Sigmoid colon (tissue), 7 donors: Measurements from ENCODE around the gene GLTPD2. TPM values are rescaled to one million over a fixed set of nuclear protein-coding genes. Genes with fewer than 3 reads are reported as not detected.
A peak's percentile ranks its signal among the peaks of the same experiment; 100 is the strongest.

Experiments used
- DNase-seq: peaks from one replicate; pipeline ENCODE4 v3.0.0-alpha.2; 2019
- H3K27ac ChIP-seq, 4 donors: fragments of 200-600 bp; sonication (generic); one replicate each; pipeline ENCODE4 v1.5.1; 2016 to 2019; ENCODE audit warnings: mild to moderate bottlenecking in 1 of 4
- H3K27me3 ChIP-seq, 3 donors: fragments of 200-600 bp; sonication (generic); one replicate each; pipeline ENCODE4 v1.5.1; 2019; ENCODE audit warnings: mild to moderate bottlenecking in 1 of 3
- H3K36me3 ChIP-seq, 4 donors: fragments of 200-600 bp; sonication (generic); one replicate each; pipeline ENCODE4 v1.5.1; 2016 to 2019
- H3K4me1 ChIP-seq, 4 donors: fragments of 200-600 bp; sonication (generic); one replicate each; pipeline ENCODE4 v1.5.1; 2017 to 2019
- H3K4me3 ChIP-seq, 4 donors: fragments of 200-600 bp; sonication (generic); one replicate each; pipeline ENCODE4 v1.5.1; 2017 to 2019; ENCODE audit warnings: mild to moderate bottlenecking in 2 of 4, moderate library complexity in 1 of 4
- H3K9me3 ChIP-seq, 4 donors: fragments of 200-600 bp in 3 of 4; sonication (generic) in 3 of 4; one replicate each; pipeline versions ENCODE4 v1.5.1 to v1.6.1; 2013 to 2019
- CTCF ChIP-seq, 4 experiments: fragments of 450-650 bp in 3 of 4; fragments of 200-600 bp in 1 of 4; IDR thresholded peaks; one replicate each; pipeline ENCODE4 v1.5.1; 2016 to 2019; ENCODE audit warnings: antibody characterized with exemption in 4 of 4, mild to moderate bottlenecking in 3 of 4, moderate library complexity in 2 of 4
- EP300 ChIP-seq, 4 donors: sonication (generic); formaldehyde crosslinking; IDR thresholded peaks; one replicate each; pipeline ENCODE4 v1.6.1; 2017; ENCODE audit warnings: antibody characterized with exemption in 4 of 4
- POLR2A ChIP-seq, 2 donors: fragments of 450-650 bp; IDR thresholded peaks; one replicate each; pipeline ENCODE4 v1.6.1; 2016; ENCODE audit warnings: antibody characterized with exemption in 2 of 2, mild to moderate bottlenecking in 2 of 2, moderate library complexity in 2 of 2
- POLR2AphosphoS5 ChIP-seq, 4 donors: sonication (generic); formaldehyde crosslinking; IDR thresholded peaks; one replicate each; pipeline ENCODE4 v1.6.1; 2017; ENCODE audit warnings: antibody characterized with exemption in 4 of 4
- WGBS, 2 donors: extraction: QIAGEN DNeasy Blood & Tissue Kit; methylation state at CpG; one replicate each; pipeline ENCODE4 v1.1.7; 2013; 5-methylcytosine and 5-hydroxymethylcytosine counted together
- intact Hi-C: fragments of 100-400 bp; cut with DNase I; formaldehyde crosslinking; loops from one replicate; pipeline ENCODE4 v1.15.1; 2023
- polyA plus RNA-seq, 3 donors: library from polyadenylated mRNA; stranded (reverse); fragments of 200-250 nt; gene quantifications; one replicate each; pipeline ENCODE4 v1.2.3, GENCODE V29; 2013
- total RNA-seq, 4 donors: library from RNA; depleted of rRNA; stranded (reverse); fragments of >200 nt; gene quantifications; one replicate each; pipeline ENCODE4 v1.1.0, GENCODE V29; 2016
- donor health status: healthy with polysubstance abuse.
- donor health status: Bipolar disorder and iron deficiency.
- donor health status: healthy.

The GLTPD2 gene
- total and polyA plus RNA-seq, 7 donors = 0.06 to 1.6 TPM; not detected in 5

DNA sequence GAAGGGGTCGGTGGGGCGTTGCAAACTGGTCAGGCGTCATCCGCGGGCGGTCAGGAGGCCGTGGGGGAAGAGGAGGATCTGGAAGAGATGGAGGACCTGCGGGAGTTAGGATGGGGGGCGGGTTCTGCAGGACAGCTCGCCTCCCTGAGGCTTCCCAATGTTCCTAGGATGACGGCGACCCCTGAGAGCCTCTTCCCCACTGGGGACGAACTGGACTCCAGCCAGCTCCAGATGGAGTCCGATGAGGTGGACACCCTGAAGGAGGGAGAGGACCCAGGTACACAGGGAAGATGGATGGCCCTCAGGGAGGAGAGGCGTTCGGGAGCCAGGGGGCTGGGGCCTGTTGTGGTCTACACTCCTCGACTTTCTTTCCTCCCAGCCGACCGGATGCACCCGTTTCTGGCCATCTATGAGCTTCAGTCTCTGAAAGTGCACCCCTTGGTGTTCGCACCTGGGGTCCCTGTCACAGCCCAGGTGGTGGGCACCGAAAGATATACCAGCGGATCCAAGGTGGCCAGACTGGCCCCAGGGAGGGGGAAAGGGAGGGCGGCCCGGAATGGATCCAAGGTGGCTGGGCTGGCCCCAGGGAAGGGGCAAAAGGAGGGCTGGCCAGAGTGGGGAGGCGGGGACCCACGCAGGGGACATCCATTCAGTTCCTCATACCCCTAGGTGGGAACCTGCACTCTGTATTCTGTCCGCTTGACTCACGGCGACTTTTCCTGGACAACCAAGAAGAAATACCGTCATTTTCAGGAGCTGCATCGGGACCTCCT lies 19.0 kb downstream of the GLTPD2 start:
- peak overlapping the region; percentile 77 to 94 (median 82) for H3K4me3 ChIP-seq
- TF ChIP-seq EP300 (IDR thresholded peaks at IDR 0.05) (no peak), POLR2AphosphoS5 (IDR thresholded peaks at IDR 0.05) (no peak), POLR2A (IDR thresholded peaks at IDR 0.05) (no peak), CTCF (IDR thresholded peaks at IDR 0.05) (no peak)
- H3K36me3 ChIP-seq = peaks cover 0 to 18% (median 0%) of the 10 kb centered on the region in 4 donors
- H3K9me3 ChIP-seq = no peaks in the 10 kb centered on the region
- H3K27me3 ChIP-seq = no peaks in the 10 kb centered on the region
- peaks cover 0 to 27% (median 20%) of the 10 kb centered on the region in 4 donors for H3K4me1 ChIP-seq
- 39 to 45% methylated on average over 32 of the region's 32 CpGs for WGBS, 2 donors
- peak overlapping the region; percentile 78 to 85 (median 82) for H3K27ac ChIP-seq
- intact Hi-C loops = loop anchor here (5.0 kb wide), 1 partner anchor 80 kb away; no protein-coding TSS in a partner anchor
- DNase-seq = no peak

DNA sequence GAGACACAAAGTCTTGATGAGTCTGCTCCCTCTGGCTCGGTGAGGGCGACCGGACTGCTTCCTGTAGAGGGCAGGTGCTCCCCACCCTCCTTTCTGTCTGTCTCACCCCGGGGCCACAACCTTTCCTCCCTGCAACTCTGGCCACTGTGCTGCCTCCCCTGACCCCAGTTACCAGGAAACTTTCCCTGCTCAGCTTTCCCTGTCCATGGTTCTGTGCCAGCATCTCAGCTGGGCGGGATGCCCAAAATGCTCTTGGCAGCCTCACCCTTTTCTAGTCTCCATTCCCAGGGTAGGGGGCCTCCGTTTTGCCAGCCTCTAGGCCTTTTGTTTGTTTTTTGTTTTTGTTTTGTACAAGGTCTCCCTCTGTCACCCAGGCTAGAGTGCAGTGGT lies 19.6 kb downstream of the GLTPD2 start:
- Histone ChIP-seq H3K36me3 (peaks cover 0 to 18% (median 0%) of the 10 kb centered on the region in 4 donors), H3K4me3 (no peak overlapping the region), H3K27me3 (no peaks in the 10 kb centered on the region), H3K9me3 (no peaks in the 10 kb centered on the region), H3K27ac (peak overlapping the region in 1 of 4 donors; percentile 85), H3K4me1 (peaks cover 0 to 27% (median 20%) of the 10 kb centered on the region in 4 donors)
- 59 to 70% methylated on average over 6 of the region's 6 CpGs for WGBS, 2 donors
- intact Hi-C loops = loop anchor here (5.0 kb wide), 1 partner anchor 79 kb away; no protein-coding TSS in a partner anchor
- TF ChIP-seq EP300 (IDR thresholded peaks at IDR 0.05) = no peak
- TF ChIP-seq POLR2AphosphoS5 (IDR thresholded peaks at IDR 0.05) = no peak
- no peak for TF ChIP-seq CTCF (IDR thresholded peaks at IDR 0.05)
- no peak for TF ChIP-seq POLR2A (IDR thresholded peaks at IDR 0.05)
- DNase-seq = peak; percentile 78

GRCh38 chr17:4810696-4811290 lies 22.0 kb downstream of the GLTPD2 start:
- no peak for DNase-seq
- H3K4me3 ChIP-seq = no peak overlapping the region
- H3K27me3 ChIP-seq = no peaks in the 10 kb centered on the region
- 60 to 64% methylated on average over 13 of the region's 13 CpGs for WGBS, 2 donors
- TF ChIP-seq EP300 (IDR thresholded peaks at IDR 0.05) (no peak), POLR2A (IDR thresholded peaks at IDR 0.05) (no peak), CTCF (IDR thresholded peaks at IDR 0.05) (no peak), POLR2AphosphoS5 (IDR thresholded peaks at IDR 0.05) (no peak)
- intact Hi-C loops = no loop called here
- peaks cover 0 to 26% (median 20%) of the 10 kb centered on the region in 4 donors for H3K4me1 ChIP-seq
- peaks cover 0 to 24% (median 3%) of the 10 kb centered on the region in 4 donors for H3K36me3 ChIP-seq
- no peaks in the 10 kb centered on the region for H3K9me3 ChIP-seq
- no peak overlapping the region for H3K27ac ChIP-seq

DNA sequence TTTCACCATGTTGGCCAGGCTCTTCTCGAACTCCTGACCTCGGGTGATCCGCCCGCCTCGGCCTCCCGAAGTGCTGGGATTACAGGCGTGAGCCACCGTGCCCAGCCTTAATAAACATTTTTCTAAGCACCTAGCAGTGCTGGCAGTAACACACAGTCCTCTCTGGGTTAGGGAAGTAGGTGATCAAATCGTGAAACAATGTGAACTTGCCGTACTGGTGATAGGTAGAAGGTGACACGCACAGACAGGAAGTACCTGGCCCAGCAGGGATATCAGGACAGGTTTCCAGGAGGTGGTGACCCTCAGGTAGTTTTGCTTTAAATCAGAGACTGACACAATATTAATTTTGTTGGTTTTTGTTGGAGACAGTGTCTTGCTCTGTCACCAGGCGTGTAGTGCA lies 22.7 kb downstream of the GLTPD2 start:
- Histone ChIP-seq H3K36me3 (peaks cover 2 to 31% (median 4%) of the 10 kb centered on the region in 4 donors), H3K4me3 (no peak overlapping the region), H3K9me3 (no peaks in the 10 kb centered on the region), H3K27me3 (no peaks in the 10 kb centered on the region), H3K27ac (no peak overlapping the region), H3K4me1 (peaks cover 0 to 19% (median 13%) of the 10 kb centered on the region in 4 donors)
- DNase-seq = no peak
- intact Hi-C loops = no loop called here
- WGBS, 2 donors = 89 to 92% methylated on average over 12 of the region's 12 CpGs
- no peak for TF ChIP-seq EP300 (IDR thresholded peaks at IDR 0.05)

GRCh38 chr17:4812690-4813089 lies 23.9 kb downstream of the GLTPD2 start:
- WGBS, 2 donors = 91 to 94% methylated on average over 7 of the region's 7 CpGs
- H3K4me3 ChIP-seq = no peak overlapping the region
- no peak for DNase-seq
- no peaks in the 10 kb centered on the region for H3K27me3 ChIP-seq
- intact Hi-C loops = no loop called here
- peaks cover 0 to 13% (median 10%) of the 10 kb centered on the region in 4 donors for H3K4me1 ChIP-seq
- TF ChIP-seq POLR2A (IDR thresholded peaks at IDR 0.05) (no peak), CTCF (IDR thresholded peaks at IDR 0.05) (no peak), EP300 (IDR thresholded peaks at IDR 0.05) (no peak), POLR2AphosphoS5 (IDR thresholded peaks at IDR 0.05) (no peak)
- H3K9me3 ChIP-seq = no peaks in the 10 kb centered on the region
- H3K36me3 ChIP-seq = peaks cover 5 to 42% (median 10%) of the 10 kb centered on the region in 4 donors
- no peak overlapping the region for H3K27ac ChIP-seq
